Renal pelvis (tissue), 4 donors: ENCODE data around the gene SLC22A15. TPM values are rescaled to one million over a fixed set of nuclear protein-coding genes. Genes with fewer than 3 reads are reported as not detected.
"Not testable (repeated sequence)": the region's sequence is repeated elsewhere in the genome, so short reads cannot be mapped to it uniquely, and the experiment has no call there.

Source experiments
- DNase-seq: peaks from one replicate; pipeline ENCODE4 v3.0.0-alpha.2; 2013
- polyA plus RNA-seq, 3 donors: library from polyadenylated mRNA; unstranded; fragments of 120-200 nt; gene quantifications; one replicate each; pipeline ENCODE4 v1.2.1, GENCODE V29; 2013; ENCODE audit not compliant: insufficient read length in 3 of 3

SLC22A15 gene
- polyA plus RNA-seq, 3 donors = 4.8 to 7.8 (median 5.8) TPM

DNA sequence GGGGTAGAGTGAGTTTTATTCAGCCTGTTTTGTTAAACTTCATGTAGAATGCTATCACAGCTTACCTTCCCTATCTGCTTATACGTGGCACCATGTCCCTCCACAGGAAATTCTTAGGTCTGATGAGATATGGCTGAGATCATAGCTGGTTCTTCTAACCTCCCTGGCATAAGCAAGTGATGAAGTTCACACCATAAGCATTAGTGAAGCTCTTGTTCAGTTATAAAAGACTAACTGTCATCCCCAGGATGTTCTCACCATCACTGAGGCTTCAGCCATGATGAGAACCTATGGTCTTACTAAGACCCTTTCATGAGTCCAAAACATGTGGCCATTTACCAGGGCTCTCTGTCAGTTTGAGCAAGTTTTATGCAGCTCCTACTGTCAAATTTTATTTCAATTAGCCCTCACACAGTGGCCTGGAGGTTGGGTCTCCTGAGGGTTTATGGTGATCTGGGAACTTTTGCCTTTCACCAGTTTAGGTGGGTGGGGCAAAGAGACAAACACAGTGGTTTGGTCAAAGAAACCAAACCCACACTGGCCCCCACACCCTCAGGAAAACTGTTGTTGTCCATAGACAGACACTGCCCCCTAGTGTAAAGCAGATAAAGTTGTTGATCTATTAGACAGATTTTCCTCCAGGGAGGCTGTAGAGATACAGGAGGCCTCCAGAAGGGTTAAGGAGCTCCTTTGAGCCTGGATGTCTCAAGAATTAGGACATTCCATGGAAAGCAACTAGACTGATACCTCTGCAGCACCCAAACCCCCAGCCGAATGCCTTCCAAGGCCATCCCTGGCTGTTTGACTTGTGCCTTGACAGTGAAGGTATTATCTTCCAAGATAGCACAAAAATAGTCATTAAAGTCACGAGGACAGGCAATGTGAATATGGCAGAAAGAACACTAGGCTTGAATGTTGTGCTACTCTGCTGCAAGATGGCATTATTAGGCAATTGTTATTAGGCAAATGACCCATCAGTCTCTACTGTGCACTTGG is 5.0 kb downstream of the SLC22A15 start:
- DNase-seq = no peak

DNA sequence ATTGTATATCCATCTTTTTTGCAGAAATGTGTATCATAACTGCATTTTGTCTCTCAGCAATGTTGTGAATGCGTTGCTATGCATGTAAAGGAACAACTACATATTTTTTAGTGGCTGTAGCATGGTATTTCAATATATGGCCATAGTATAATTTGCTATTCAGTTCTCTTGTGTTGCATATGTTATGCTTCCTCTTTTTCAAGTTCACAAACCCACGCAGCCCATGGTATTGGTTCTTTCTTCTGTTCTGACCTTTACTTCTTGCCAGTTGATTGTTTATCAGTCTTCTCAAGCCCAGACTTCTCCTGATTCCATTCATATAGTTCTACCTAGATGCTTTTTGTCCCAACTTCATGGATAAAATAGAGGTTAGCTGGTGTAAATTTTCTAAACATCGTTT is 6.1 kb downstream of the SLC22A15 start:
- no peak for DNase-seq

DNA sequence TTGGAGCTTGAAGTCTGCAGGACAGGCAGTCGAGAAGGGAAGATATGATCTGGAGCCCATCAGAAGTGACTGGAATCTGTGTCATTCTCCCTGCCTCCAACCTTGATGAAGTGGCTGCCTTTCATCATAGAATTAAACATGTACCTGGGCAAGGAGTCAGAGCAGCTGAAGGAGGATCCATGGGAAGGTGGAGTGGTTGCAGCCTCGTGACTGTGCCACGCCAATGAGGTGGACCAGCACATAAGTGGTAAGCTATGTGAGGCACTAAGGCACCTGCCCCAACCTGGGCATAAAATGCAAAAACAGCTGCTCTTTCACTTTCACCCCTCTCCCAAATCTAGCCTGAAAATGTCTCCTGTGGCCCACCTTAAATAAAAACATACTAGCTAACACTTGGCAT is 7.3 kb downstream of the SLC22A15 start:
- DNase-seq = no peak

DNA sequence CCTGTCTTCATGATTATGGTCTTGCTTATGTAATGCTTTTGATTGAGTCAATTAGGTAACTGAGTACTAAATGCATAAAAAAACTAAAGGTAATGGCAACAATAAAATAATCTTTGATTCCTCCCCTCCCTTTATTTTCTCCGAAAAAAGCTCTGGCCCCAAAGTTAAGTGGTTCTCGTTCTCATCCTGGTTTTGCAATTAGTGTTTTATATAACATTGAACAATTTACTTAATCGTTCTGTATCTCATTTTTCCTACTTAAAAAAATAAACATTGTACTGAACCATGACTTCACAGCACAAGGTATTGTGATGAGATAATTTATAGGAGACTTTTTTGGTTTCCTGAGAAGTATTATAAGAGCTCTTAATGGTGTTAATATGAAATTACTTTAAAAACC is 11.3 kb downstream of the SLC22A15 start:
- DNase-seq = no peak

DNA sequence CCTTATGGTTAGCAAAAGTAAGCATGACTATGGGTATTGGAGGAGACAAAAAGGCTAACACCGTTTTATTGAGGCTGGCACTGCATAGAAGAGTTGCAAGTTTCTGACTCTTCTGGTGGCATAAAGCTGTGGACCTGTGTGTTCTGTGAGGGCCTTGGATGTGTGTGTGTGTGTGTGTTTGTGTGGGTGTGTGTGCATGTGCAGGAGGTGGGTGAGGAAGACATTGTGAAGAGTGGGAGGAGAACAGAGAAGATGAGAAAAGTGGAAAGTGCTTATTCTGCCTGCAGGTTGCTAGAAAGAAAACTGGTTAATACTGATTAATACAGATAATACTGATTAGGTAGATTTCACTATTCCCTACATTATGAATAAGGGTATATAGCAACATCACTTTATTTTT is 12.6 kb downstream of the SLC22A15 start:
- DNase-seq = no peak

DNA sequence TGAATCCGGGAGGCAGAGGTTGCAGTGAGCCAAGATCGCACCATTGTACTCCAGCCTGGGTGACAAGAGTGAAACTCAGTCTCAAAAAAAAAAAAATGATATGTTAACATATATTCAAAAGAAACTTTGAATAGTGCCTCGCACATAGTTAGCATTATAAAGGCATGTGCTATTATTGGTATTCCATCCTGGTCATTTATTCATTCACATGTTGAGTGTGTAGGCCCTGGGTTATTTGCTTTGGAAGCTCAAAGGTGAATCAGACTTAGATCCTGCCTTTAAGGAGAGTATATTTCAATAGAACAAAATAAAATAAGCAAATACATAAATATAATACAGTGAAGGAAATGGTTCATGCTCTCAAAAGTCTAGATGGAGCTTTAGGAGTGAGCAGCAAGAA is 13.4 kb downstream of the SLC22A15 start:
- no peak for DNase-seq

DNA sequence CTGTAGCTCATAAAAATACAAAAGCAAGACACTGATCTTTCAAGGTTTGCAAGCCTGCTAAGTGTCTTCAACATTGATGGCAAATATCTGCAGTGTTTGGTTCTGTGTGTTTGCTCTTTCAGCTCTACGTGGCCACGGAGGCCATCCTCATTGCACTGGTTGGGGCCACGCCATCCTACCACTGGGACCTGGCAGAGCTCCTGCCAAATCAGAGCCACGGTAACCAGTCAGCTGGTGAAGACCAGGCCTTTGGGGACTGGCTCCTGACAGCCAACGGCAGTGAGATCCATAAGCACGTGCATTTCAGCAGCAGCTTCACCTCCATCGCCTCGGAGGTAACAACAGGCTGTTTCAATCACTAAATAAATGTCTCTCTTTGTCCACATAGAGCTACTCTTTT is 15.6 kb downstream of the SLC22A15 start:
- no peak for DNase-seq

DNA sequence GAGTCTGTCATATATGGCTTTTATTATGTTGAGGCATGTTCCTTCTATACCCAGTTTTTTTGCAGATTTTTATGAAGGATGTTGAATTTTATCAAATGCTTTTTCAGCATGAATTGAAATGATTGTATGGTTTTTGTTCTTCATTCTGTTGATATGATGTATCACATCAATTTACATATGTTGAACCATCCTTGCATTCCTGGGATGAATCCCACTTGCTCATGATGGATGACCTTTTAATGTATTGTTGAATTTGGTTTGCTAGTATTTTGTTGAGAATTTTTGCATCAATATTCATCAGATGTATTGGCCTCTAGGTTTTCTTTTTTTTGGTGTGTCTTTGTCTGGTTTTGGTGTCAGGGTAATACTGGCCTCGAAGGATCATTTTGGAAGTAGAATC is 21.6 kb downstream of the SLC22A15 start:
- DNase-seq = not testable (repeated sequence)

DNA sequence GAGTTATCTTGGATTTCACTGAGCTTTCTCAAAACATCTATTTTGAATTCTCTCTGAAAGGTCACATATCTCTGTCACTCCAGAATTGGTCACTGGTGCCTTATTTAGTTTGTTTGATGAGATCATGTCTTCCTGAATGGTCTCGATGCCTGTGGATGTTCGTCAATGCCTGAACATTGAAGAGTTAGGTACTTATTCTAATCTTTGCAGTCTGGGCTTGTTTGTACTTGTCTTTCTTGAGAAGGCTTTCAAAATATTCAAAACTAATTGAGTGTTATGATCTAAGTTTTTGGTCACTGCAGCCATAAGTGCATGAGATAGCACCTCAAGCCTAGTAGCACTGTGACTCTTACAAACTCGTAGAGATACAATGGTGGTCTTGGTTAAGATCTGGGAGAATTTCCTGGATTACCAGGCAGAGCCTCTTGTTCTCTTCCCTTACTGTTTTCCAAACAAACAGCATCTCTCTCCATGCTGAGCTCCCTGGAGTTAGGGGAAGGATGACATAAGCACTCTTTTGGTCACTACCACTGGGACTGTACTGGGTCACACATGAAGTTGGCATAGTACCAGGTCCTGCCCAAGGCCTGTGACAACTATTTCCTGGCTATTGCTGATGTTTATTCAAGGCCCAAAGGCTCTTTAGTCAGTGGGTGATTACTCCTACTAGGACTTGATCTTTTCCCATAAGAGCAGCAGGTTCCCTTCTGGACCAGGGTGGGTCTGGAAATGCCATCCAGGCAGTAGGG is 25.6 kb downstream of the SLC22A15 start:
- no peak for DNase-seq

DNA sequence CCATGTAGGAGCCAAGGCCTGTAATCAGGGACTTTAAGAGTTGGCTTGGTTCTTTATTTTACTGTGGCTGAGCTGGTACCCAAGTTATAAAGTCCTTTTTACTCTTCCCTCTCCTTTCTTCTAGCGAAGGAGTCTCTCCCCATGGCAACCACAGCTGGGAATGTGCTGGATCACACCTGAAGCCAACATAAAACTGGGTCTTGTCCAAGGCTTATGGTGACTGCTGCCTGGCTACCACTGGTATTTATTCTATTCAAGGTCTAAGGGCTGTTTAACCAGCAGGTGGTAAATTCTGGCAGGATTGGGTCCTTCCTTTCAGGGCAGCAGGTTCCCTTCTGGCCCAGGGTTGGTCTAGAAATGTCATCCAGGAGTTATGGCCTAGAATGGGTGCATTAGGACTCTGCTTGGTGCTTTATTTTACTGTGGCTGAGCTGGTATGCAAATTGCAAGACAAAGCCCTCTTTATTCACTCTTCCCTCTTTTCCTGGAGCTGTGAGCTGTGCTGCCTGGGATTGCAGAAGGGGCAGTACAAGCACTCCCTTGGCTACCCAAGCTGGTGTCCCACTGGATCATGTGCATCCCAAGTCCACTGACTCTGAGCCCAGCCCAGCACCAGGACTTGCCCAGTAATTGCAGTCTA is 26.6 kb downstream of the SLC22A15 start:
- no peak for DNase-seq

DNA sequence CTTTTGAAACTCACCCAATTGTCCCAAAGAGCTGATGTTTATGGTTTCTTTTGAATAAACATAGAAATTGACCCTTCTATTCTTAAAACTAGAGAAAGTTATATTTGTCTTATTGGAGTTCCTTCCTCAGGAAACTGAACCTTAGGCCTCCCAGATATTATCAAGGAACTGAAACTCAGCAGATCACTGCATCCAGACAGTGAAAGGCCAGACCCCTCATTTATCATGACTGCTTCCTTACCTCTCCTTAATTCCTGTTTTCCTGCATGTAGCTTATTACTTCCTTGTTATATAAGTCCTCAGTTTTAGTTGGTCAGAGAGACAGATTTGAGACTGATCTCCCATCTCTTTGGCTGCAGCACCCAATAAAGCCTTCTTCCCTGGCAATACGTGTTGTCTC is 27.5 kb downstream of the SLC22A15 start:
- DNase-seq = no peak

DNA sequence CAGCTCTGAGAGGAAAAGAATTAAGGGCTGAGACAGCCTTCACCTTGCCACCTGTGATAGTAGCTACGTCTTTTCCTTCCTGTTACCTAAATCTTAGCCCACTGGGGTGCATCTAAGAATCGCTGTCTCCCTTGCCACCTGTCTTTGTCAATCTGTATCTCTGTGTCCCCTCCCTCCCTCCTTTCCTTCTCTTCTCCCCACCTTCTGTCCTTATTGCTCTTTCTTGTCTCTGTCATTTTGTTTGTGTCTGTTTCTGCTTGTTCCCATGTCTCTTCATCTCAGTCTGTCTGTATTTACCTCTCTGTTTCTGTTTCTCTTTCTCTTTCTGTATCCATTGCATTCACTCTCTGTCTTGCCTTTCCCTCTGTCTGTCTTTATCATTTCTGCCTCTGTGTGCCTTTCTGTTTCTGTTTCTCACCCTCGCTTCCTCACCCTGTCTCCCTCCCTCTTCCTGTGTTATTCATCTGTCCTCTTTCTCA is 30.2 kb downstream of the SLC22A15 start:
- DNase-seq = no peak

DNA sequence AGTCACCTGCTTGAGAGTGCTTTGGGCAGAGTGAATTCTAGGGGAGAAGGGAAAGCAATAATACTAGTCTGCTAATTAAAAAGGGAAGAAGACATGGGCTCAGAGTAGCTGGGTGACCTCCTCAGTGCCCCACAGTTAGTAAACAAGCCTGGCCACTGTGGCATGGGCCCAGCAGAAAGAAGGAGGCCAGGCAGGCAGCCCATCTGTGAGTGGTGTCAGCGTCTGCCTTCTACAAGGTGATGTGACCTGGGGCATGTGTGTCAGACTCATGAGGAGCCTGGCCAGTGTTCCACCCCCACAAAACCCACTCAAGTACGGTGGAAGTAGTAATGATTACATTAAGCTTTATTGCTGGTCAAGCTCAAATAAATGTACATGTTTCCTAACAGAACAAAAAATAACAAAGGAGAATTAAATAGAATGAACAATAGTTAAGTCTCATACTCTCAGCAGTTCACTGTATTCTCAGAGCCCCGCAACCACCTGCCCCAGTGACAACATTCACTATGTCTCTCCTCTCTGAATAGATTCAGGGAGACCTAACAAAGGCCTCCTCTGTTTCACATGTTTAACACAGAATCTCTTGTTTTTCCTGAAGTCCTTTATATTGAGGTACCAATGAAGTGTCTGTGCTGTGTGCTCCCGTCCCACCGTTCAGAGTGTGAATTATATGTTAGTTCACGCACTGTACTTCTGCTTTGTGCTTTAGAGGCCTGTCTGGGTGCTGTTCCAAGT is 32.5 kb downstream of the SLC22A15 start:
- DNase-seq = no peak

DNA sequence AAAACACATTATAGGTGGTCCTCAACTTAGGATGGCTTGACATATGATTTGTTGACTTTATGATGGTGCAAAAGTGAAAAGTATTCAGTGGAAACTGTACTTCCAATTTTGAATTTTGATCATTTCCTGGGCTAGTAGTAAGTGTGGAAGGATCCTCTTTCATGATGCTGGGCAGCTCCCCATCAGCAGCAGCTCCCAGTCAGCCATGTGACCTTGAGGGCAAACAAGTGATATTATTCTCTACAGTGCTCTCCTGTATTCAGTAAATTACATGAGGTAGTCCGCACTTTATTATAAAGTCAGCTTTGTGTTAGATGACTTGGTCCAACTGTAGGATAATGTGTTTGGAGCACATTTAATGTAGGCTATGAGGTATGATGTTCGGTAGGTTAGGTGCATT is 36.4 kb downstream of the SLC22A15 start:
- no peak for DNase-seq

DNA sequence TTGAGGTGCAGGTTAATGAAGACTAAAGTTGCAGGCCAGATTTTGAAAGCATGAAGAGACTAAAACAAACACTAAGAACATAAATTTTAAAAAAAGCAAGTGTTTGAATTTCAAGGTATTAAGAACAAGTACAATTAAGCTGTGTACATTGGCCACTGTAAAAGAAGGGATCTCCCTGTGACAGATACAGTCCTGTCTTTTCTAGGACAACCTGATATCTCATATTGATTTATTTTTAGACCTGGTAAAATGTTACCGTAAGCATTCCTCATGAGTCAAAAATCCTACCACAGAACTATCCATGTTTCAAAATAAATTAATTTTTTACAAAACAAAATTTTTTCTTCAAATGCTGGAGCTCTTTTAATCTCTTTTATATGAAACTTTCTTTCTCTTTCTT is 39.4 kb downstream of the SLC22A15 start:
- DNase-seq = no peak

DNA sequence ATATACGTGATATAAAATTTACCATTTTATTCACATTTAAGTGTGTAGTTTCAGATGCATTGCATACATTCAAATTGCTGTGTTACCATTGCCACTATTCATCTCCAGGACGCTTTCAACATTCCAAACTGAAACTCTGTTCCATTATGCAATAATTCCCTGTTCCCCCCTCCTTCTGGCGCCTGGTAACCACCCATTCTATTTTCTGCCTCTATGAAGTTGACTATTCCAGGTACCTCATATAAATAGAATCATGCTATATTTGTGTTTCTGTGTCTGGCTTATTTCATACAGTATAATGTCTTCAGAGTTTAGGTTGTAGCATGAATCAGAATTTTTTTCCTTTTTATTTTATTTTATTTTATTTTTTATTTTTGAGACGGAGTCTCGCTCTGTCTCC is 41.7 kb downstream of the SLC22A15 start:
- DNase-seq = no peak

DNA sequence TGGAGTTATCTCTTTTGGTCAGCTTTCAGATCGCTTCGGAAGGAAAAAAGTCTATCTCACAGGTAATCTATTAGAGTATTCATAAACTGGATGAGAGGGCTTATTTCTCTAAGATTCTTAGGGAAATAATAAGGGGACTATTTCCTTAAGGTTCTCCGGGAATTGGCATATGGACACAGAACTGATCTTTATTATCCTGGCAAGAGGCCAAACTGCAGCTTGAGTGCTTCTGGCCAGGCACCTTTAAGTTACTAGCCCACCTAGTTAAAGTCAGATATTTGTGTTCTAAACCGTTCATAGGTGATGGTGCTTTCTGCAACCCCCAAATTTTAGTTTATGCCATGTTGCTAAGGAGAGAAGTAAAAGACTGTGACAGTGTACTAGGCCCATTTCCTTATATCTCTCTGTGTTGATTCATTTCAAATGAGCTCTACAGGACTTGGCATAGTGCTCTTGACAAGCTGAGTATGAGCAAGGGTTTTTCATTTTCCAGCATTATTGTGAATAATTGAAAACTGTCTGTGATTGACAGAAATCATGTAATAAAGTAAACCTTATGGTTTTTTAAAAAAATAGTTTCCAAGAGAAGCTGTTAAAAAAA is 43.4 kb downstream of the SLC22A15 start:
- no peak for DNase-seq

DNA sequence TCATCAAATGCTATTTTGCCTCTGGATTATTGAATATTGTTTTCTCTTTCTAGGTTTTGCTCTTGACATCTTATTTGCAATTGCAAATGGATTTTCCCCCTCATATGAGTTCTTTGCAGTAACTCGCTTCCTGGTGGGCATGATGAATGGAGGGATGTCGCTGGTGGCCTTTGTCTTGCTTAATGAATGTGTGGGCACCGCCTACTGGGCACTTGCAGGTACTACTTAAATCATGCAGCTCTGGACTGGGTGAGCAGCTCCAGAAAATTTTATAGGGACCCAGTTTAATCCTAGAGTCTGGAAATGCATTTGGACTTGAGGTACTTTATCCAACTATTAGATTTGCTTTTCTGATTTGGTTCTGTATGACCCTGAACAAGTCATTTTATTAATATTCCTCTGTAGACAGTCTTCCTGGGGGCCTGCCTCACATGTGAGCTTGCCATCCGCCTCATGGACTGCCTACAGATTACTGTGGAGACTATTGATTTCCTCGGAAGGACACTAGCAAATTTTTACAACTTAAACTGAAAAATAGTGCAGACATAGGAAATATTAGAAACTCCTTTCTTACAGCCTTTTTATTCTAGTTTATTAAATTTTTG is 44.5 kb downstream of the SLC22A15 start:
- DNase-seq = peak; percentile 42

DNA sequence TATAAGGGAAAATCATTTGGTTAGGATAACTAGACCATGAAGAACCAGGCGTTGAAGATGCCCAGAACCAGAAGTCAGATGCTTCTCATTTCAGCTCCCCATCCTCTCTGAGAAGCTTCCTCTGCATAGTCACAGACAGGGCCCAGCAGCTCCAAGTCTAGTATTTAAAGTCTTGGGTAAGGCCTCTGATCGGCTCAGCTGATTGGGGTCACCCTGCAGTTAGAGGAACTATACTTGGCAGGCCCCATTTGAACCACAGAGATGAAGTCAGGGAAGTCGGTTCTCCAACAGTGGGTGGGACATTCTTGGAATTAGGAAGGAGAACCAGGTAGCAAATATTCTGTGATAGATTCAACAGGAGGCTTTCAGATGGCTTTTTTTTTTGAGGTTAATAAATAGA is 48.3 kb downstream of the SLC22A15 start:
- DNase-seq = no peak

DNA sequence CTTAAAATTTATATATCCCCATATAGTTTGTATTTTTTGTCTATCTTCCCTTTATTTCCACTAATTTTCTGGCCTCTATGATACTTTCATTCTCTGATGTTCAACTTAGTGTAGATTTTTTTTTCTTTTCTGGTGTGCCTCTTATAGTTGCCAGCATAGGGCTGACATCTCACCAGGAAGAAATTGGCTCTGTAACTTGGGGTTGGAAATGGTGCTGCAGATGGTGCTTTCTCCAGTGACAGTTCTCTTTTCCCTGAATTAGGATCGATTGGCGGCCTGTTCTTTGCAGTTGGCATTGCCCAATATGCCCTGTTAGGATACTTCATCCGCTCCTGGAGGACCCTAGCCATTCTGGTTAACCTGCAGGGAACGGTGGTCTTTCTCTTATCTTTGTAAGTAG is 50.3 kb downstream of the SLC22A15 start:
- DNase-seq = no peak

DNA sequence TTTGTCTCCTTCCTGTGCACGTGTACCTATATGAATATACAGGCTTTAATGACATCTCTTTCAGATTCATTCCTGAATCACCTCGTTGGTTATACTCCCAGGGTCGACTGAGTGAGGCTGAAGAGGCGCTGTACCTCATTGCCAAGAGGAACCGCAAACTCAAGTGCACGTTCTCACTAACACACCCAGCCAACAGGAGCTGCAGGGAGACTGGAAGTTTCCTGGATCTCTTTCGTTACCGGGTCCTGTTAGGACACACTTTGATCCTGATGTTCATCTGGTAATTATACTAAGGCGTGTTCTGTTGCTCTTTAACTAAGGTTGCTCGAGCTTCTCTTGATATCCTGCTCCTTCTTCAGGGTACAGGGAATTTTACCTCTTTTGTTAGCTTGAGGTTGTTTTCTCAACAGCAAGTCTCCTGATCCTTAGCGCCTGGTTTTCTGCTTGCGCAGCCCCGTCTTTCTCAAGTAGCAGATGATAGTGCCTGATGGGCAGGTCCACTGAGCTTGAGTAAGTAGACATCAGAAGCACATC is 55.1 kb downstream of the SLC22A15 start:
- DNase-seq = no peak
